BLaER1 (cell line): ENCODE measurements around the gene KCNN1.
"Not testable (repeated sequence)": the region's sequence is repeated elsewhere in the genome, so short reads cannot be mapped to it uniquely, and the experiment has no call there.

Experiments used
- H3K27ac ChIP-seq: shearing (Covaris generic); formaldehyde crosslinking; 2 replicates; pipeline ENCODE4 v1.8.1; 2022
- H3K27me3 ChIP-seq: shearing (Covaris generic); formaldehyde crosslinking; 2 replicates; pipeline ENCODE4 v1.8.1; 2022
- H3K36me3 ChIP-seq: shearing (Covaris generic); formaldehyde crosslinking; 2 replicates; pipeline ENCODE4 v1.8.1; 2022
- H3K4me1 ChIP-seq: shearing (Covaris generic); formaldehyde crosslinking; 2 replicates; pipeline ENCODE4 v1.8.1; 2022
- H3K4me2 ChIP-seq: shearing (Covaris generic); formaldehyde crosslinking; 2 replicates; pipeline ENCODE4 v1.8.1; 2022
- H3K4me3 ChIP-seq: shearing (Covaris generic); formaldehyde crosslinking; 2 replicates; pipeline ENCODE4 v1.8.1; 2022
- H3K9ac ChIP-seq: shearing (Covaris generic); formaldehyde crosslinking; 2 replicates; pipeline ENCODE4 v1.8.1; 2022
- H3K9me3 ChIP-seq: shearing (Covaris generic); formaldehyde crosslinking; 2 replicates; pipeline ENCODE4 v1.8.1; 2022
- H4K20me1 ChIP-seq: shearing (Covaris generic); formaldehyde crosslinking; 2 replicates; pipeline ENCODE4 v1.8.1; 2022
- Cebpa-rat ChIP-seq: shearing (Covaris generic); IDR thresholded peaks from 2 replicates; pipeline ENCODE4 v1.8.1; 2022

Gene KCNN1

DNA sequence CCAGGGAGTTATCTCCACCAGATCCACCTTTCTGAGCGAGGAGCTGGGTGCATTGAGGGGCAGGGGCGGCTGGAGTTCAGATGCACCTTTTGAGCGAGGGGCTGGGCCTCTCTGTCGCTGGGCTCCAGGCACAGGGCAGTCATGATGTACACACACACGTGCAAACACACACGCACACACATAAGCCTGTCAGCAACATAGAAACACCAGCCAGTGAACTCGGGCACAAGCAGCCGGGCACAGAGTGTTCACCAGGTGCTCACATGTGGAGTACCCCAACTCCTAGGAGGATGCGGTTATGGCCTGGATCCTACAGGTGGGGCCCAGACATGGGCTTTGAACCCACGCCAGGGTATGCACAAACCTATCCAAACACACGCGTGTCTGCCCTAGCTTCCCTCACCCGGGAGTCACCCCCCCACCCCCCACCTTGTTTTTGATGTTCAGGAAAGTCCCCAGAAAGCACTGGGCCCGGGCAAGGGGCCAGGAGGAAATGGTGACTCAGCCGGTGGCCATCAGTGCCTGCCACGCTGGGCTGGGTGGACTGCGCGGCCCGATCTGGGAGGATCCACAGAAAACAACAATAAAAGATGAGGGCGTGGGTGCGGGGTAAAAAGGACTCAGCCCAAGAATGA, 54.3 kb downstream of the KCNN1 start:
- peak overlapping the region; percentile 56; the same call in 1 of the 2 replicates for H3K4me3 ChIP-seq
- no peaks in the 10 kb centered on the region for H3K9me3 ChIP-seq
- H3K4me1 ChIP-seq = peaks cover 82% of the 10 kb centered on the region
- no peaks in the 10 kb centered on the region for H3K27me3 ChIP-seq
- no peaks in the 10 kb centered on the region for H3K36me3 ChIP-seq
- peak overlapping the region; percentile 99 for H3K27ac ChIP-seq
- H3K4me2 ChIP-seq = peak overlapping the region; percentile 90
- TF ChIP-seq Cebpa-rat = no peak
- peak overlapping the region; percentile 93 for H3K9ac ChIP-seq
- H4K20me1 ChIP-seq = no peaks in the 10 kb centered on the region

DNA sequence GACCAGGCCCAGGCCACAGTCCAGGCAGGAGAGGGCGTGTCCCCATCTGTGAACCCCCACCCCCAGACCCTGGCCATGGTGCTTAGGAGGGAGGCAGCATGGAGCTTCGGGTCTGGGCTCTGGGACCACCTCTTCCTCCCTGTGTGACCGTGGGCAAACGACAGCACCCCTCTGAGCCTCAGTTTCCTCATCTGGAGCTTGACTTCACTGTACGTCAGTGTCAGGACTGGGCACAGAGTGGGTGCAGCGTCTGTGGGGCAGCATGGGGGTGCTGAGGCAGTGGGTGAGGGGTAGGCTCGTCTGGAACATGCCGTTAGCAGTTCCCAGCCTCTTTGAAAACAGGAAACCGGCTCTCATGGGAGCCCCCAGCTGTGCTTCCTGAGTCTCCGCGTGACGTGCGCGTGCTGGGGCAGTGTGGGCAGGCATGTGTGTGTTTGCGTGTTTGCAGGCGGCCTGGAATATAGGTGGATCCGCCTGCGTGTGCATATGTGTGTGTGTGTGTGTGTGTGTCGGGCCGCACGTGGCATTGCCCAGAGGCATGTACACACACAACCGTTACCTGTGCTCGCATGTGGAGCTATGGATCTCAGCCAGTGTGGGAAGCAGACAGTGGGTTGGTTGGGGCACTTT, 56.8 kb downstream of the KCNN1 start:
- Histone ChIP-seq H3K27me3 (no peaks in the 10 kb centered on the region), H3K4me1 (peaks cover 77% of the 10 kb centered on the region), H3K27ac (peak overlapping the region; percentile 99), H3K4me3 (peak overlapping the region; percentile 56), H3K9ac (peak overlapping the region; percentile 93), H3K36me3 (no peaks in the 10 kb centered on the region), H3K9me3 (no peaks in the 10 kb centered on the region), H3K4me2 (peak overlapping the region; percentile 90), H4K20me1 (no peaks in the 10 kb centered on the region)
- no peak for TF ChIP-seq Cebpa-rat

DNA sequence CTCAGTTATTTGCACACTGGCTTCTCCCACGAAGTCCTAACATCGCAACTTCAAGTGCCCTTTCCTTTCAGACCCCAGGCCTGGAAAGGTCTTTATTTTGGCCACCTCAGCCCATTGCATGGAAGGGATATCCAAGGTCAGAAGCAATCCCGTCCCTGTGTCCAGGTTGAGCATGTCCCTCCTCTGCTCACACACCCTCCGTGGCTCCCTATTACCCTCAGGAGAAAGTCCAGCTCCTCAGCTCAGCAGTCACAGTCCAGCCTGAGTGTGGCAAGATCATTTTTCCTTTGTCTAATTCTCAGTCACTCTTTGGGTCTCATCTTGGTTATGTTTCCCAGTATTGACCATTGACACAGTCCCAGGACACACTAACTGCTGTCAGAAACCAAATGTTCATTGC, 60.2 kb downstream of the KCNN1 start:
- TF ChIP-seq Cebpa-rat = no peak
- H3K27ac ChIP-seq = peak overlapping the region; percentile 99
- H3K4me2 ChIP-seq = no peak overlapping the region; the same call in 1 of the 2 replicates

DNA sequence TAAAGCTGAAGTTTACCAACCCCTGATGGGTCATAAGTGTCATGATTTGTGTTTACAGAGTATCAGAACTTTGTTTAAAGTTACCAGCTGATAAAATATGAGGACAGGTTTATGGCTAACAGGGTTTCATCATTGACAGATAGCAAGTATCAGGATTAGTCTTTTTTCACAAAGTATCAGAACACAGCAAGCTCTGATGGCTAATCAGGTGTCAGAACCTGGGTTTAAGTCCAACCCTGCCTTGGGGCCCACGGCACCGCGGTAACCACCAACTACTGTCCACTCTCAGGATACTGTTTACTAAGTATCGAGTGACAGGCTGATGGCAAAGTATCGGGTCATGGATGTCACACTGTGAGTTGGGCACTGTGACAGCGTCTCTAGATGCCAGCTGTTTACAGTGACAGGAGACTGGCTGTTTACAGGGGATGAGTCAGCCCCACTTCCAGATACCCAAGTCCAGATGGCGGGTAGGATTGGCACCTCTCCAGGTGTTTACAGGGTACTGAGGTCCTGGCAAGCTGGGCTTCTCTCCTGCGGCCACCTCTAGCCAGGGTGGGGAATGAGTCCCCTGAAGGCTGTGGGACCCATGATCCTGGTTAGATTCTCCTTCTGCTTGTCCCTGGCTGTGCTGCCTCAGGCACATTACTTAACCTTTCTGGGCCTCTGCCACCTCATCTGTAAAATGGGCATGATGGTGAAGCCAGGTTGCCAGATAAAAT, 62.9 kb downstream of the KCNN1 start:
- Histone ChIP-seq H3K9me3 (no peaks in the 10 kb centered on the region), H3K9ac (no peak overlapping the region), H3K36me3 (no peaks in the 10 kb centered on the region), H4K20me1 (no peaks in the 10 kb centered on the region), H3K27me3 (no peaks in the 10 kb centered on the region), H3K4me3 (no peak overlapping the region), H3K4me1 (peaks cover 69% of the 10 kb centered on the region), H3K4me2 (no peak overlapping the region), H3K27ac (peak overlapping the region; percentile 29; the same call in 1 of the 2 replicates)
- no peak for TF ChIP-seq Cebpa-rat

More for the DNA sequence above, 60.2 kb downstream of the KCNN1 start:
- peaks cover 83% of the 10 kb centered on the region for H3K4me1 ChIP-seq
- no peak overlapping the region for H3K4me3 ChIP-seq
- H3K9ac ChIP-seq = no peak overlapping the region
- H3K36me3 ChIP-seq = no peaks in the 10 kb centered on the region
- no peaks in the 10 kb centered on the region for H4K20me1 ChIP-seq
- no peaks in the 10 kb centered on the region for H3K27me3 ChIP-seq
- no peaks in the 10 kb centered on the region for H3K9me3 ChIP-seq

DNA sequence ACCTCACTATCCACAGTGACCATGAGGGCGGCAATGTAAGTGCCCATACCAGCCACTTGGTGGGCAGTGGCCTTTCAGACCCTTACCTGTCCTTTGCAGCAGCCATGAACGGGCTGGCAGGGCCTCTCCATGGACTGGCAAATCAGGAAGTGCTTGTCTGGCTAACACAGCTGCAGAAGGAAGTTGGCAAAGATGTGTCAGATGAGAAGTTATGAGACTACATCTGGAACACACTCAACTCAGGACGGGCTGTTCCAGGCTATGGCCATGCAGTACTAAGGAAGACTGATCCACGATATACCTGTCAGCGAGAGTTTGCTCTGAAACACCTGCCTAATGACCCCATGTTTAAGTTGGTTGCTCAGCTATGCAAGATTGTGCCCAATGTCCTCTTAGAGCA, 64.5 kb downstream of the KCNN1 start:
- not testable (repeated sequence) for H3K9me3 ChIP-seq, H4K20me1 ChIP-seq, H3K4me3 ChIP-seq, H3K9ac ChIP-seq, H3K36me3 ChIP-seq, H3K27me3 ChIP-seq
- H3K27ac ChIP-seq = peak overlapping the region; percentile 62
- H3K4me1 ChIP-seq = peaks cover 53% of the 10 kb centered on the region
- peak overlapping the region; percentile 45 for H3K4me2 ChIP-seq

DNA sequence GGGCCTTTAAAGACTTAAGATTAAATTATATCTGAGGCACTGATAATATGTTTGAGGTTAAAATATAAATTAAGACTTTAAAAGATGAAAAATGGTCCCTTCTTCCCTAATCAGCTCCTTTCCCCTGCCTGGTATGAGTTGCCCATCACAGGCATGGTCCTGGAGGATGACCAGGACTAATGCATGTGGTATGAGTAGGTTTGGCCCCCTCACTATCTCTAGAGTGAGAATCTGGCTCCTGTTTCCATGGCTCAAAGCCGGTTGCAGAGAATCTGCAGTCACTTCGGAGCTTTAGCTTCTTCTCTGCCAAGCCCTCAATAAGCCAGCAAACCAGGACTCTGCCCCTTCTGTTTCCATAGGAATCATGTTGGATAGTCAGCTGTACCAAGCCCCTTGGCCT, 65.2 kb downstream of the KCNN1 start:
- H3K4me2 ChIP-seq, H3K4me3 ChIP-seq, H3K9me3 ChIP-seq, H3K9ac ChIP-seq, H3K36me3 ChIP-seq, H4K20me1 ChIP-seq, H3K27me3 ChIP-seq: not testable (repeated sequence)
- H3K27ac ChIP-seq = peak overlapping the region; percentile 22; the same call in 1 of the 2 replicates
- peaks cover 50% of the 10 kb centered on the region for H3K4me1 ChIP-seq

DNA sequence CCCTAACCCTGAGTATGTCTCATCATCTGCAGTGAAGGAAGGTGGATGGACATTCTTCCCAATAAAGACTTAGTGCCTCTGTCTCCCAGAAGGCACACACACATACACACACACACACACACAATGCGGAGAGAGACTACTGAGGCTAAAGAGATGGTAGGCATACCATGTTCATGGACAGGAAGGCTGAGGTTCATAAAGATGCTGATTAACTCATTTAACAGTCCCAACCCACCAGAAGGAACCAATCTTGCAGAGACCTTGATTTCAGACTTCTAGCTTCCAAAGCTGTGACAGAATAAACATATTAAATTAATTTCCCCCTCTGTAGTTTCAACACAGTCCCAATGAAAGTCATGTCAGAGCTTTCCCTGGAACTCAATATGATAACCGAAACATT, 74.1 kb downstream of the KCNN1 start:
- no peak for TF ChIP-seq Cebpa-rat
- Histone ChIP-seq H3K4me3 (no peak overlapping the region), H3K9me3 (peaks cover 13% of the 10 kb centered on the region), H3K4me2 (no peak overlapping the region), H3K27me3 (no peaks in the 10 kb centered on the region), H3K4me1 (peaks cover 50% of the 10 kb centered on the region), H4K20me1 (no peaks in the 10 kb centered on the region), H3K9ac (no peak overlapping the region), H3K36me3 (no peaks in the 10 kb centered on the region), H3K27ac (no peak overlapping the region)

DNA sequence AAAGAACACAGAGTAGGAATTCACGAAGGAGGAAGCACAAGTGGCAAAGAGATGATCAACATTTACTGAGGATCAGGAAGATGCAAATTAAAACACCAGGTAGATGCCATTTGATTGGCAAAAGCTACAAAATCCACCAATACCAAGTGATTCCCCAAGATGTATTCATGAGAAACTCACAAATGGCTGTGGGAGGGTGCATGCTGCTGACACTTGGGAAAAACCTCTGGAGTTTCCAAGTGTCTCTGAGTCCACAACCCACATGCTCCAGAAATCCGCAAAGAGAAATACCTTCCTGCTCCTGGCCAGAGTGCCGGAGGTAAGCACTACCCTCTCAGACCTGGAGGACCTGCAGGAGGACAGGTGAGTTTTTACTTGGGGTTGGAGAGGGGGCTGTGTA, 76.8 kb downstream of the KCNN1 start:
- Histone ChIP-seq H3K27ac (peak overlapping the region; percentile 82), H3K4me2 (peak overlapping the region; percentile 82), H3K9me3 (peaks cover 13% of the 10 kb centered on the region), H3K36me3 (no peaks in the 10 kb centered on the region), H3K4me1 (peaks cover 57% of the 10 kb centered on the region), H3K4me3 (no peak overlapping the region), H4K20me1 (no peaks in the 10 kb centered on the region), H3K9ac (peak overlapping the region; percentile 58; the same call in 1 of the 2 replicates), H3K27me3 (no peaks in the 10 kb centered on the region)
- TF ChIP-seq Cebpa-rat = no peak

DNA sequence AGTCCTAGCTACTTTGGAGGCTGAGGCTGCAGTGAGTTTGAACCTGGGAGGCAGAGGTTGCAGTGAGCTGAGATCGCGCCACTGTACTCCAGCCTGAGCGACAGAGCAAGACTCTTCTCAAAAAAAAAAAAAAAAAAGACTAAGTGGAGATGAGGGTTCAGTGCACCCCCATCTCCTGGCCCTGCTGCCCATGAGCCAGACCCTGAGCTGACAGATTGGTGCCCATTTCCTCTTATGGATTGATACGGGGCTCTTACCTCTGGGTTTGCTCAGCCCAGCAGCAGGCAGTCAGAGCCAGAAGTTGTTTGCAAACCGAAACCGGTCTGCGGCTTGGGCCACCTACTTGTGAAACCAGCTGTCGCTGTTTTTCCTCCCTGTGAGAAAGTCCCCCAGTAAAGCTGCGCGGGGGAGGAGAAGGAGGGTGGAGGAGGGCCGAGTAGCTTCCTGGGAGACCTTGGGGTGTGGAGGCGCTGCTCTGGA, 78.0 kb downstream of the KCNN1 start:
- Histone ChIP-seq H3K4me1 (peaks cover 57% of the 10 kb centered on the region), H3K9me3 (peaks cover 13% of the 10 kb centered on the region), H3K27me3 (no peaks in the 10 kb centered on the region), H3K4me3 (peak overlapping the region; percentile 46), H3K9ac (peak overlapping the region; percentile 58), H3K4me2 (peak overlapping the region; percentile 82), H3K36me3 (no peaks in the 10 kb centered on the region), H3K27ac (peak overlapping the region; percentile 82), H4K20me1 (no peaks in the 10 kb centered on the region)
- no peak for TF ChIP-seq Cebpa-rat
